PC-9 (cell line): ENCODE data around the gene PLAC1.

ENCODE experiments used
- CTCF ChIP-seq: fragments of 200-600 bp; sonication (generic); conservative IDR thresholded peaks from 2 replicates; pipeline ENCODE4 v1.6.1; 2017; ENCODE audit warnings: mixed run types, antibody characterized with exemption, mild to moderate bottlenecking, moderate library complexity
- EZH2 ChIP-seq: fragments of 200-600 bp; sonication (generic); IDR thresholded peaks from 2 replicates; pipeline ENCODE4 v1.8.0; 2017; ENCODE audit warnings: antibody characterized with exemption, low read depth

- TF ChIP-seq CTCF (no peak), EZH2 (no peak)
Measured at GRCh38 chrX:134682081-134682480, 23.8 kb upstream of the PLAC1 start.
